ELR (cell line): ENCODE data around the gene TUT4.

Experiments used
- DNase-seq: peaks from one replicate; pipeline ENCODE4 v3.0.0-alpha.2; 2015; ENCODE audit warnings: low read depth

TUT4 gene

DNA sequence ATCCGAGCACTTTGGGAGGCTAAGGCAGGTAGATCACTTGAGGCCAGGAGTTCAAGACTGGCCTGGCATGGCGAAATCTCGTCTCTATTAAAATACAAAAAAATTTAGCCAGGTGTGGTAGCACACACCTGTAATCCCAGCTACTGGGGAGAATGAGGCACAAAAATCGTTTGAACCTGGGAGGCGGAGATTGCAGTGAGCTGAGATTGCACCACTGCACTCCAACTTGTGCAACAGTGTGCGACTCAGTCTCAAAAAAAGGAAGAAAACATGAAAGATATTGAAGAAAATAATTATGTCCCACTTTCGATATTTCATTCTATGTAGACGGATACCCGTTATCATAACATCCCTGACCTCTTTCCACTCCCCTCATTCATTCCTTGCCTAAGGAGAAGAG lies 19.2 kb downstream of the TUT4 start:
- no peak for DNase-seq

DNA sequence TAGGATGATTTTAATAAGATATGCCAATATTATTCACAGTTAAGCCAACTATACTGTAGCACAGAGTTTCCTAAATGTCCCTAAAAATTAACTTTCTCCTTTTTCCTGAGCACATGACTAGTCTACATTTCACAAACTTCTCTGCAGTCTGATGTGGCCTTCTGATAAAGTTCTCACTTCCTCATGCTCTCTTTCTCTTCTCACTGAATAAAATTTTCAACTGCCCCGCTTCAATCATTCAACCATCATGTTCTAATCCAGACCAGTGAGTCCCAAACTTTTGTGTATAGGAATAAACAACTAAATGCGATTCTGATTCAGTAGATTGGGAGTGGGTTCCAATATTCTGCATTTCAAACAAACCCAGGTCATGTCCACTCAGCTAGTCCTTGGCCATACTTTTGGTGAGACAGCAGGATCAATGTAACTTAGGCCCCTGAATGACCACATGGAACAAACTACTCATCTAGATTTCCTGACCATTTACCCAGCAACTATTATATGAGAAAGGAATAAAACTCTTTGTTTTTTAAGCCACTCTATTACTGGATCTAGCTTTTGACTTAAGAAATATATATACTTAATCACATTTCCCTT lies 20.1 kb downstream of the TUT4 start:
- no peak for DNase-seq

DNA sequence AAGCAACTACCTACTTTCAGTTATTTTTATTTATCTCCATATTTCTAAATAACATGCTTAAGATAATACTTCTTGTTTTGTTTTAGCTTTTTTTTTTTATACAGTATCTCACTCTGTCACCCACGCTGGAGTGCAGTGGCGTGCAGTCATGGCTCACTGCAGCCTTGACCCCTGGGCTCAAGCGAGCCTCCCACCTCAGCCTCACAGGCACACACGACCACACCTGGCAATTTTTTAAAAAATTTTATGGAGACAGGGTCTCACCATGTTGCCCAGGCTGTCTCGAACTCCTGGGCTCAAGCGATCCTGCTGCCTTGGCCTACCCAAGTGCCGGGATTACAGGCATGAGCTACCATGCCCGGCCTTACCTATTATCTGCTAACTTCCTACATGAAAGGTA lies 20.6 kb downstream of the TUT4 start:
- DNase-seq = no peak

DNA sequence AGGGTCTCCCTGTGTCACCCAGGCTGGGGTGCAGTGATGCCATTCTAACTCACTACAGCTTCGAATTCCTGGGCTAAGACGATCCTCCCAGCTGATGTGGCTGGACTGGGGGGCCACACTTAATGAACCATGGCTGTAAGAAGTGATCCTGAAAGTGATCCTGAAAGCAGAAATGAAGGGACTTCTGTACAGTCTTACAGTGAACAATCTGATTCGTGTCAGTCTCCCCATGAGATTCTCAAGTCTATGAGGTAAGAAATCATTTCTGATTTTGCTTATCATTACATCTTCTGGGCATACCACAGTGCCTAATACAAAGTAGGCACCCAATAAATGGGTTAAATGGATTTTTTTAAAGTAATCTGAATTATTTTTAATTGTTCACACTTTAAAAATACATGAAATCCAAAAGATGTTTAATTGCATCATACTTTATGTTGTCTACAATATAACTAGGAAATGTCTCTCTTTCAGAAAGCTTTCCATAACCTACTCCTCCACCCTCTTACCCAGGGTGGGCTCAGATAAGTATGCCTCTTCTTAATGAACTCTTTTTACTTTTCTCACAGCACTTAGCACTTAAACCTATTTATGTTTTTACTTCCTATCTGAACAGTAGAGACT lies 21.5 kb downstream of the TUT4 start:
- no peak for DNase-seq

DNA sequence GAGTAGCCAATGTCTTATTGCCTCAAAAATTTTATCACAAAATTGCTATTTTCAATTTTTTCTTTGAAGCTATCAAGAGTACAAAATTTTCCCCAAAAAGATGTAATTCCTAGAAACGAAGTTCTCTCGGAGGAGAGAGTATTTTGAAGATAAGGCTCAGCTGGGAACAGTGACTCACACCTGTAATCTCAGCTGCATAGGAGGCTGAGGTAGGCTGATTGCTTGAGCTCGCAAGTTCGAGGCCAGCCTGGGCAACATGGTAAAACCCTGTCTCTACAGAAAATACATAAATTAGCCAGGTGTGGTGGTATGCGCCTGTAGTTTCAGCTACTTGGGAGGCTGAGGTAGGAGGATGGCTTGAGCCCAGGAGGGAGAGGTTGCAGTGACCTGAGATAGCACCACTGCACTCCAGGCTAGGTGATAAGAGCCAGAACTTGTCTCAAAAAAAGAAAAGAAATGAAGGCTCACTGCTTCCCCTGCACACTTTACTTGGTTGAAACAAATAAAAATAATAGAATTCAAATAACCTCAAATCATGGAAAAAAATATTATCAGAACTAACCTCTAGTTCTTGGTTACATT lies 22.2 kb downstream of the TUT4 start:
- no peak for DNase-seq

DNA sequence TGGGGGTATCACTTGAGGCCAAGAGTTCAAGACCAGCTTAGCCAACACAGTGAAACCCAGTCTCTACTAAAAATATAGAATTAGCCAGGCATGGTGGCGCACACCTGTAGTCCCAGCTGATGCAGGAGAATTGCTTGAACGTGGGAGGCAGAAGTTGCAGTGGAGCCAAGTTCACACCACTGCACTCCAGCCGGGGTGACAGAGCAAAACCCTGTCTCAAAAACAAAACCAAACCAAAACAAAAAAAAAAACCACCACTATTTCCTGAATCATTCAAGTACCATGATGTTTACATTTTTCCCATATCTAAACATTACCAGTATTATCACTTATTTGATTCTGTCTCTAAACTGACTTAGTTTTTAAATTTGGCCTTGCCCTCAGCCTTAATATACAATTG lies 29.5 kb downstream of the TUT4 start:
- DNase-seq = peak; percentile 14

DNA sequence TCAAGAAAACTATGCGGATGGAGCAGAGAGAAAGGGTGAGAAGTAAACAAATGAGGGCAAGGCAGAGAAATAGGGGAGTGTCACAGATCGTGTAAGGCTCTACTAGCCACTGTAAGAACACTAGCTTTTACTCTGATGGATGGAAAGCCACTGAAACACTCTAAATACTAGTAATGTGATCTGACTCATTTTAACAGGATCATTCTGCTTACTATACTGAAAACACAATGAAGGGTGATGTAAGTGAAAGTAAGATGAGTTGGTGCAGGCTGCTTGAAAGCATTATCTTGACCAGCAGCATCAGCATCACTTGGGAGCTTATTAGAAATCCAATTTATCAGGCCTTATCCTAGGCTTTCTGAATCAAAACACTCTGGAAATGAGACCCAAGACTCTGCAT lies 32.7 kb downstream of the TUT4 start:
- DNase-seq = peak; percentile 13

DNA sequence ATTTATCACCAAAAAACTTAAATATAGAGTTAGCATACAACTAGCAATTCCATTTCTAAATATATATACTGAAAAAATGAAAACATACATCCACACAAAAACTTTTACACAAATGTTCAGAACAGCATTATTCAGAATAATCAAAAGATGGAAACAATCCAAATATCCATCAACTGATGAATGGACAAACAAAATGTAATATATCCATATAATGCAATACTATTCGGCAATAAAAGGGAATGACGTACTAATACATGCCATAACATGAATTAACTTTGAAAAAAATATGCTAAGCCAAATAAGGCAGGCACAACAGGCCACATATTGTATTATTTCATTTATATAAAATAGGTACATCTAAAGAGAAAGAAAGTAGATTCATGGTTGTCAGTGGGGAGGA lies 33.9 kb downstream of the TUT4 start:
- no peak for DNase-seq

DNA sequence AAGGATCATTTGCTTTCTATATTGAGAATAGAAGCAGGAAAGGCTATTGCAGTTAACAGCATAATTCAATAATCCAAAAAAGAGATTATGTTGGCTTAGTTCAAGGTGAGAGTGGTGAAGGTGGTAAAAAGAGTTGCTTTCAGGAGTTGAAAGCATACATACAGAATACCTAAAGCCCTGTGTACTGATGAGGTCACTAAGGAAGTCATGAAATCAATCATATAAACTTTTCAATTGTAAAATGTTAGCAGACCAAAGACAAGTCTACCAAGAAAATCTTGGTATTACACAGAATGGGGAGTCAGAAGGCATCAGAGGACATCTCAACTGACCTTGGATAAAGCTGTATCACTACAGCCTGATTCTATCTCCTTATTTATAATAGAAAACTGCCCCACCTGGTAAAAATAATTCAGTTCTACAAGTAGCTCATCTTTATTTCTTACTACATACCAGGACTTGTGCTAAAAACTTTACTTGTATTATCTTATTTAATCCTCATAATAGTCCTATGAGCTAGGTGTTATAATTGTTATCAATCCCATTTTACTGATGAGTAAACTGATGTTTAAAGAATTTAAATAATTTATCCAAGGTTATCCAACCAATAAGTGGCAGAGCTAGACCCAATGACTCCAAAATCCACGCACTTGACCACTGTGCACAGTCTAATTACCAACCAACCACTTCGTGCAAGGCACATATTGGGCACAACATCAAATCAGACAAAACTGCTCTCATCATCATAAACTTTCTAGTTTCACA lies 40.9 kb downstream of the TUT4 start:
- no peak for DNase-seq

DNA sequence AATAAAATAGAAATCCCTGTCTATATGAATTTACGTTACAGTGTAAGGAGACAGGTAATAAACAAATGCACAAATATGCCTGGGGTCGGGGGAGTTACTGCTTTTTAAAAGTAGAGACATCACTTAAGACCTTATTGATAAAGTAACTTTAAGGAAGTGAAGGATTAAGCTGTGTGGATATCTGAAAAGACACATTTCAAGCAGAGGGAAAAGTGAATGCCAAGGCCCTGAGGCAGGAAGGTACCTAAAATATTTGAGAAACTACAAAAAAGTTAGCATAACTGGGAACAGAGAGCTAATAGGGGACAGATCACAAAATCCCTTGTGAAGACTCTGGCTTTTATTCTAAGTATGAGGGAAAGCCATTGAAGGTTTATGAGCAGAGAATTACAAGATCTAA lies 41.5 kb downstream of the TUT4 start:
- no peak for DNase-seq

DNA sequence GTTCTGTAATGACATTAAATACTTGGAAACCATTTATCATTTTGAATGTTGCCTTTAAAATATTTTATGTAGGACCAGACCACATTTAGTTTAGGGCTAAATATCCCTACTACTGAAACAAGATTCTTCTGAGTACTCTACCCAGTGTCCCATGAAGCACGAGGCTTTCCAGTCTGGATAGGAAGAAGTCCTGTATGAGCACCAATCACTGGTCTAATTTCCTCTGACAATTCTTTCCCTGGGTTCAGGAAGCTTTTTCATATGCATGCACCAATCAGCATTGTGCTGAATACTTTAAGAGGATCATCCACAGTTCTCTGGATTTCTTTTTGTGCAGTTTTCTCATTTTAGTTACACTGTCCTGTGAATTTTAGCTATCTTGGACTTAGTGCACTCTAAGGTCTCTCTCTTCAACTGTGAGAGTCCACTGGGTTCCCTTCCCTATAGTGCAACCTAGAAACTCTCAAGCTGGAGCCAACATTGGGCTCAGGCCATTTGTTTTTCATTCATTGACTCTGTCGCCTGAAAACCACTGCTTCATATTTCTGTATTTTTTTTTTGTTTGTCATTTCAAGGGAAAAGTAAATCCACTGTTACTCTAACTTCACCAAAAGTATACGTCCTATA lies 45.9 kb downstream of the TUT4 start:
- DNase-seq = no peak

DNA sequence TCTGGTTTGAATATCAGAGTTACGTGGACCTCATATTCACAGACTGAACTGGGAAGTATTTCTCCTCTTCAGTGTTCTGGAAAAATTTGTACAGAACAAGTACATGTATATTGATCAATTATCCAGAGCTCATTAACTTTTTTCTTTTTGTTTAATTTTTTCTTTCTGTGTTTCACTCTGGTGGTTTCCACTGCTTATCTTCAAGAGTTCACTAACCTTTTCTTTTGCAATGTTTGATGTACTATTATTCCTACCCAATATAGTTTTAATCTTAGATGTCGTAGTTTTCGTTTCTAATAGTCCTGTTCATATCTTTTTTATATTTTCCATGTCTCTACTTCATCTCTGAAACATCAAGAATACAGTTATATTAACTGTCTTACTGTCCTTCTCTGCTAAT lies 46.5 kb downstream of the TUT4 start:
- no peak for DNase-seq

DNA sequence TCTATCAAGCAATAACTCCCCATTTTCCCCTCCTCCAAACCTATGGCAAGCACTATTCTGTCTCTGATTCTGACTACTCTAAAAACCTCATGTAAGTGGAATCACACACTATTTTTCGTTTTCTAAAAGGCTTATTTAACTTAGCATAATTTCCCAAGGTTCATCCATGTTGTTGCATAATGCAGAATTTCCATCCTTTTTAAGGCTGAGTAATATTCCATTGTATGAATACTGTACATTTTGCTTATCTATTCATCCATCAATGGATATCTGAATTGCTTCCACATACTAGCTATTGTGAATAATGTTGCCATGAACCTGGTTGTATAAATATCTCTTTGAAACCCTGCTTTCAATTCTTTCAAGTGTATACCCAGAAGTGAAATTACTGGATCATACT lies 48.2 kb downstream of the TUT4 start:
- no peak for DNase-seq

DNA sequence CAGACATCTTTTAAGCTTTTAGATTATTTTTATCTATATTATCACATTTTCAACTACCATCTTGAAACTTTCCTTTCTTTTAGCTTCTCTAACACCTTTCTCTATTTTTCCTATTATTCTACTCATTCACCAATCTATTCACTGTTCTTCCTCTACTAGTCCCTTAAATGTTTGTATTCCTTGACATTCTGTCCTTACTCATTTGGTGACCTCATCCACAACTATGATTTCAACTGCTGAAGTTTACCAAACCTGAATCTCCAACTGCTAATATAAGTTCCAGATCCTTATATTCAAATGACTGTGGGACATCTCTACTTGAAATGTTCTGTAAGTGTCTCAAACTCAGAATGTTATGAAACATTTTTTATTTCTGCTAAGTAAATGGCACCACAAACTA lies 49.2 kb downstream of the TUT4 start:
- DNase-seq = peak; percentile 2

DNA sequence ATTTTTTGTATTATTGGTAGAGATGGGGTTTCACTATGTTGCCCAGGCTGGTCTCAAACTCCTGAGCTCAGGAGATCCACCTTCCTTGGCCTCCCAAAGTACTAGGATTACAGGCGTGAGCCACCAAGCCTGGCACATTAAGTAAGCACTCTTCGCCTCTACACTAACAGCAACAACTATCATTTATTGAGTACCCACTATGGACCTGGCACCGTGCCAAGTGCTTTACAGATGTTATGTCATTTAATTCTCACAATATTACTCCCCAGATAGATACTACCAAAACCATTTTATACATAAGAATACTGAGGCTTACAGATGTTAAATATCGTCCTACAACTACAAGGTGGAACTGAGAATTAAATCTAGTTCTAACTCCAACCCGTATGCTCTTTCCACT lies 50.1 kb downstream of the TUT4 start:
- peak; percentile 5 for DNase-seq

DNA sequence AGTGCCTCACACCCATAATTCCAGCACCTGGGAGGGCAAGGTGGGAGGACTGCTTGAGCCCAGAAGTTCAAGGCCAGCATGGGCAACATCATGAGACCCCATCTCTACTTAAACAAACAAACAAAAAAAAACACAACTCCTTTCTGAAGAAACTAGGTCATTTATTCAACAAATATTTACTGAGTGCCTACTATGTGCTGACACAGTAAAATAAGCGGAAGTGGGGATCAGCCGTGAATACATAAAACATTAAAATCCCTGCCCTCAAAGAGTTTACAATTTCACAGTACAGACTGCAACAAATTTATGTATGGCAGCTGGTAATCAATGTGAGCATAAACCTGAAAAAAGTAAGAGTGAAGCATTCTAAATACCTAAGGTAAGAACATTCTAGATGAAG lies 65.3 kb downstream of the TUT4 start:
- DNase-seq = no peak

DNA sequence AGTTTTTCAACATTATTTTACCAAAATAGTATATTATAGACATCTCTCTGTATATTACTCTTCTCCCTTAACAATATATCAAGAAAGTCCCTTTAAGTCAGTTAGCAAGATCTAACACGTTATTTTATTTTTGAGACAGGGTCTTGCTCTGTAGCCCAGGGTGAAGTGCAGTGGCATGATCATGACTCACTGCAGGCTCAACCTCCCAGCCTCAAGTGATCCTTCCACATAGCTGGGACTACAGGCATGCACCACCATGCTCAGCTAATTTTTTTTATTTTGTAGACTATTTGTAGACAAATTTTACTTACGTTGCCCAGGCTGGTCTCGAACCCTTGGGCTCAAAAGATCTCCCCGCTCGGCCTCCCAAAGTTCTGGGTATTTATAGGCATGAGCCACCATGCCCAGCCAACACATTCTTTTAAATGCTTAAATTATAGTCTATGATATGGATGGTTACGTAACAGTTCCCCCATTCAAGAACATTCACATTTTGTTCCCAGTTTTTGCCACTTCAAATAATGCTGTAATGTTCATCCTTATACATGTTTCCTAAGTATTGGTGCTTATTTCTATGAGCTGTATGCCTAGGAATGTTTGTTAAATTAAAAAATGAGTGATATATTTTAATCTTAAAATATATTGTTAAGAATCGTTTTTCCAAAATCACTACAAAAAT lies 70.4 kb downstream of the TUT4 start:
- no peak for DNase-seq

DNA sequence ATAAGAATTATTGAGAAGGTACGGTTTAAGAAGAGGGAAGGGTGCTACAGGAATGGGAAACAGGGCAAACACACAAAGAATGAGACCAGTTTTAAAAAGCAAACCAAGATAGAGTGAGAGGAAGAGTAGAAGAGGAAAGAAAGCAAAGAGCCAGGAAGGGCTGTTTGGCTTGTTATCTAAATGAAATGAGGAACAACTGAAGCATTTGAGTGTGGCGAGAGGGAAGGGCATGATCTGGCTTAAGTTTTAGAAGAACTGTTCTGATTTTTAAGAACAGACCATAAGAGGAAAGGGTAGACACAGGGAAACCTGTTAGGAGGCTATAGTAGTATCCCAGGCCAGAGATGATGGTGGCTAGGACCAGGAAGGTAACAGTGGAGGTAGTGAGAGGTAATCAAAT lies 73.8 kb downstream of the TUT4 start:
- DNase-seq = no peak

DNA sequence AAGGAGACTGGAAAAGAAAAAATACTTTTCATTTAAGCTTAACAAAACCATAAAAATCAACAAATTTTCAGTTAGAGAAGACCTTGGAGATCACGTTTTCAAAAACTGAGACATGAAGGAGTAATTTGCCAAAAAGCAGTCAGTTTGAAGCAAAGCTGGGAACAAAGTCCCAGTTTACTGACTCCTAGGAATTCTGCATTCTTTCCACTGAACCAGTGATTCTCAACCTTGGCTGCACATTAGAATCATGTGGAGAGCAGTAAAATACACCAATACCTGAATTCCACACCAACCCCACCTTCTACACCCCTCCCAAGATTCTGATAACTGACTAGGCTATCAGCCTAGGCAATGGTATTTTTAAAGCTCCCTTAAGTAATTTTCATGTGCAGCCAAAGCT lies 75.0 kb downstream of the TUT4 start:
- no peak for DNase-seq

DNA sequence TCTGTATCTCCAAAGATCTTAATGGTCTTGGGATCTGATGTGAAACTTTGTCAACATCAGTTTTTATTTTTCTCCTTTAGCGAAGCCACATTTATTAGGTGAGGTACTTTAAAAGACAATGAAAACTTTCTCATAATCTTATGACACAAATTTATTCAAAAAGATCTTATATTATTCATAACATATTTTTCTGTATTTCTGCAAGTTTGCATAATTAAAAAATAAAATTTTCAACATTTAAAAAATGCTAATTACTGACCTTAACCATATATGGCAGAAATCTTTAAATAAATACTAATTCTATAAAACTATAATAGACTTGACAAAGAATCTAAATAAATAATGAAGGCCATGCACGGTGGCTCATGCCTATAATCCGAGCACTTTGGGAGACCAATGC lies 75.9 kb downstream of the TUT4 start:
- DNase-seq = no peak

DNA sequence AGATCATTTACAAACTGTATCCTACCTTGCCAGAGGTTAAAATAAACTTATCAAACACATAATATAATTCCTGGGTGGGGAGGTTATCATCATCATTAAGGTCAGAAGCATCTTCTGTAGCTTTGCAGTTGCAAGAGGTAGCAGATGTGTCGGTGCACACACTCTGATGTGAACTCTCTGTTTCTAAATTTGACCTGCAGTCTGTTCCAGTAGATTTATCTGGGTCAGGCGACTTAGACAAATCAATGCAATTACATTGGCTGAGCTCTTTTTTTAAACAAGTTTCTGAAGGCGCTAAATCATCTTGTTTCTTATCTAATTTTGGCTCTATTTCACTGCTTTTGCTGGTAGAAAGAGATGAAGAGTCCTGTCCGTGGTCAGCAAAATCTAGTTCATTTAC lies 78.1 kb downstream of the TUT4 start:
- DNase-seq = no peak

DNA sequence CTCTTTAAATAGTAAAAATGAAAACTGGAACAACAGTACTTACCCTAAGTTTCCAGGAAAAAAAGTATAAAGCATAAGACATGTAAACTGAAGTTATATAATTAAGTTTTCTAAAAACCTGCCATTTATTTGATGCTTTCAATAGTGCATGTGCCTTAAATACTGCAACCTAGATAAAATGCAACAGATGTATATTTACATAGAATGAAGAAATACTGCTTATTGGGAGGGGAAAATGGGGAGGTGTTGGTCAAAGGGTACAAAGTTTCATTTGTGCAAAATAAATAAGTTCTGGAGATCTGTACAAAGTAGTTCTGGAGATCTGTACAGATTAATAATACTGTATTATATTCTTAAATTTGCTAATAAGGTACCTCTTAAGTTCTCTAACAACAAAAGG lies 79.9 kb downstream of the TUT4 start:
- DNase-seq = no peak
